Heart right ventricle (tissue), 16 donors: ENCODE data around the gene PTGR1. TPM values are rescaled to one million over a fixed set of nuclear protein-coding genes. Genes with fewer than 3 reads are reported as not detected.
A peak's percentile ranks its signal among the peaks of the same experiment; 100 is the strongest.
"Not testable (repeated sequence)": the region's sequence is repeated elsewhere in the genome, so short reads cannot be mapped to it uniquely, and the experiment has no call there.

Experiments
- ATAC-seq, 8 donors: fragments of 200-7000 bp; cut with Tn5 transposase; one replicate each; pipeline ENCODE4 v1.9.1; 2020; ENCODE audit warnings: mild to moderate bottlenecking in 8 of 8, moderate library complexity in 8 of 8, moderate number of reproducible peaks in 1 of 8
- DNase-seq, 2 donors: peaks; one replicate each; pipeline ENCODE4 v3.0.0-alpha.2; 2020
- H3K27ac ChIP-seq, 10 donors: fragments of 200-600 bp; sonication (generic) in 2 of 10; one replicate each; pipeline versions ENCODE4 v1.5.0 to v1.8.0; 2020 to 2022; ENCODE audit warnings: mild to moderate bottlenecking in 3 of 10
- H3K27me3 ChIP-seq, 7 donors: fragments of 200-600 bp; one replicate each; pipeline ENCODE4 v1.8.0; 2021 to 2022; ENCODE audit warnings: mild to moderate bottlenecking in 2 of 7
- H3K36me3 ChIP-seq, 9 donors: fragments of 200-600 bp; sonication (generic) in 1 of 9; one replicate each; pipeline versions ENCODE4 v1.5.0 to v1.8.0; 2020 to 2022; ENCODE audit warnings: mild to moderate bottlenecking in 2 of 9
- H3K4me1 ChIP-seq, 9 donors: fragments of 200-600 bp; sonication (generic) in 1 of 9; one replicate each; pipeline versions ENCODE4 v1.5.0 to v1.8.0; 2020 to 2022; ENCODE audit warnings: mild to moderate bottlenecking in 4 of 9
- H3K4me3 ChIP-seq, 10 donors: fragments of 200-600 bp; sonication (generic) in 2 of 10; one replicate each; pipeline versions ENCODE4 v1.5.0 to v1.8.0; 2020 to 2022; ENCODE audit warnings: mild to moderate bottlenecking in 7 of 10, moderate library complexity in 2 of 10
- H3K9me3 ChIP-seq, 11 donors: fragments of 200-600 bp in 10 of 11; sonication (generic) in 2 of 11; one replicate each; pipeline versions ENCODE4 v1.5.0 to v1.8.0; 2013 to 2022; ENCODE audit warnings: mild to moderate bottlenecking in 2 of 11, control low read depth in 1 of 11, moderate library complexity in 1 of 11
- WGBS, 2 donors: extraction: QIAGEN DNeasy Blood & Tissue Kit; methylation state at CpG; one replicate each; pipeline ENCODE4 v1.1.7; 2013; ENCODE audit warnings: inconsistent platforms in 1 of 2; 5-methylcytosine and 5-hydroxymethylcytosine counted together
- intact Hi-C, 10 donors: fragments of 100-400 bp; cut with DNase I; formaldehyde crosslinking; loops; one replicate each; pipeline versions ENCODE4 v1.11.1 to v1.14.2; 2022
- polyA plus RNA-seq, 2 donors: library from polyadenylated mRNA; stranded (reverse); fragments of 200-250 nt; gene quantifications; one replicate each; pipeline ENCODE4 v1.2.3, GENCODE V29; 2013
- total RNA-seq, 10 donors: library from RNA; stranded (reverse); fragmentation: NEBNext Ultra II Directional in 3 of 10; extraction: Animal tissue kit (Norgen Biotek cat#: 25700) in 3 of 10; gene quantifications; one replicate each; pipeline versions ENCODE4 v1.2.1 to v1.2.4, GENCODE V29; 2021 to 2023
- TF ChIP-seq, protein P1 (sequence below), 9 donors: fragments of 200-600 bp; sonication (generic) in 2 of 9; IDR thresholded peaks; one replicate each; pipeline versions ENCODE4 v1.5.0 to v1.8.0; 2021 to 2022; ENCODE audit warnings: antibody characterized with exemption in 9 of 9, mild to moderate bottlenecking in 5 of 9, moderate library complexity in 1 of 9
- donor health status: Arrhythmogenic right ventricular cardiomyopathy.
- donor health status: ischemic (EF 13 %, LVEDD 7.1; RV severe dilation, severe dysfunction).
- donor health status: healthy with polysubstance abuse.
- donor health status: DM: no; HTN: yes; CAD: no.
- donor health status: DM: no; HTN: no; CAD: no.
- donor health status: ischemic (EF 25% LVEDD 6.9; RV normal size, moderate dysfunction).
- donor health status: ischemic (EF 25% LVEDD 5.7; RV mildly dilated, moderate dysfunction).
- donor health status: healthy.
- donor health status: DM: yes; HTN: yes; CAD: no.
- donor health status: Ischemic cardiomyopathy.
- donor health status: ischemic (EF 35%, LVEDD 5.7; RV mildly dilated, moderate dysfunction).
- donor health status: nonischemic (EF 11% LVEDD 7.7; RV severe dilation, severe dysfunction).
- donor health status: DM: yes; HTN: yes; CAD: no.
- donor health status: PGD.
- donor health status: ischemic (EF 29% LVEDD 5.4; RV normal size, mild dysfunction).
- donor health status: nonischemic (EF 23%, LVEDD 6.1; RV moderate dilation, normal function).

PTGR1 gene
- total and polyA plus RNA-seq, 12 donors: 10.4 to 55.8 (median 42.7) TPM

DNA sequence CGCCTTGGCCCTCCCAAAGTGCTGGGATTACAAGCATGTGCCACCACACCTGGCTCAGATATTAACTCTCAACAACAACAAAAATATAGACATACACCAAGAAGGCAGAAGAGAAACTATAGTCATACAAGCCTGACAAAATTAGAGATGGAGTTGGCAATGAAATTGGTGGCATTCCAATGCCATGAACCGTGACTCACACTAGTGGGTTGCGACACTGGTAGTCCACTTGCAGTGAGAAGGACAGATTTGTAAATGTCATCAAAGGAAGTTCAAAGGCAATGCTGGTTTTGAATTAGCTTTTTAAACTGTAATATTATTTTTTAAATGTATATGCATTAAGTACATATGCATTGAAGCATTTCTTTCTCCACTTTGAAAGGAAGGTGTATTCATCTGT is 23.2 kb upstream of the PTGR1 start:
- TF ChIP-seq, protein P1, sequence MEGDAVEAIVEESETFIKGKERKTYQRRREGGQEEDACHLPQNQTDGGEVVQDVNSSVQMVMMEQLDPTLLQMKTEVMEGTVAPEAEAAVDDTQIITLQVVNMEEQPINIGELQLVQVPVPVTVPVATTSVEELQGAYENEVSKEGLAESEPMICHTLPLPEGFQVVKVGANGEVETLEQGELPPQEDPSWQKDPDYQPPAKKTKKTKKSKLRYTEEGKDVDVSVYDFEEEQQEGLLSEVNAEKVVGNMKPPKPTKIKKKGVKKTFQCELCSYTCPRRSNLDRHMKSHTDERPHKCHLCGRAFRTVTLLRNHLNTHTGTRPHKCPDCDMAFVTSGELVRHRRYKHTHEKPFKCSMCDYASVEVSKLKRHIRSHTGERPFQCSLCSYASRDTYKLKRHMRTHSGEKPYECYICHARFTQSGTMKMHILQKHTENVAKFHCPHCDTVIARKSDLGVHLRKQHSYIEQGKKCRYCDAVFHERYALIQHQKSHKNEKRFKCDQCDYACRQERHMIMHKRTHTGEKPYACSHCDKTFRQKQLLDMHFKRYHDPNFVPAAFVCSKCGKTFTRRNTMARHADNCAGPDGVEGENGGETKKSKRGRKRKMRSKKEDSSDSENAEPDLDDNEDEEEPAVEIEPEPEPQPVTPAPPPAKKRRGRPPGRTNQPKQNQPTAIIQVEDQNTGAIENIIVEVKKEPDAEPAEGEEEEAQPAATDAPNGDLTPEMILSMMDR (IDR thresholded peaks at IDR 0.05): no peak
- 66 to 69% methylated on average over 3 of the region's 3 CpGs for WGBS, 2 donors
- no peak for DNase-seq
- H3K9me3 ChIP-seq: no peaks in the 10 kb centered on the region
- no peak overlapping the region for H3K27ac ChIP-seq
- intact Hi-C loops: loop anchor here in 1 of 10 donors (2.0 kb wide), 1 partner anchor 26 kb away; no protein-coding TSS in a partner anchor
- H3K27me3 ChIP-seq: no peaks in the 10 kb centered on the region
- H3K4me1 ChIP-seq: peaks cover 0 to 13% (median 0%) of the 10 kb centered on the region in 9 donors
- no peaks in the 10 kb centered on the region for H3K36me3 ChIP-seq
- H3K4me3 ChIP-seq: no peak overlapping the region
- peak in 3 of 8 donors; percentile 26 to 82 (median 50) for ATAC-seq

DNA sequence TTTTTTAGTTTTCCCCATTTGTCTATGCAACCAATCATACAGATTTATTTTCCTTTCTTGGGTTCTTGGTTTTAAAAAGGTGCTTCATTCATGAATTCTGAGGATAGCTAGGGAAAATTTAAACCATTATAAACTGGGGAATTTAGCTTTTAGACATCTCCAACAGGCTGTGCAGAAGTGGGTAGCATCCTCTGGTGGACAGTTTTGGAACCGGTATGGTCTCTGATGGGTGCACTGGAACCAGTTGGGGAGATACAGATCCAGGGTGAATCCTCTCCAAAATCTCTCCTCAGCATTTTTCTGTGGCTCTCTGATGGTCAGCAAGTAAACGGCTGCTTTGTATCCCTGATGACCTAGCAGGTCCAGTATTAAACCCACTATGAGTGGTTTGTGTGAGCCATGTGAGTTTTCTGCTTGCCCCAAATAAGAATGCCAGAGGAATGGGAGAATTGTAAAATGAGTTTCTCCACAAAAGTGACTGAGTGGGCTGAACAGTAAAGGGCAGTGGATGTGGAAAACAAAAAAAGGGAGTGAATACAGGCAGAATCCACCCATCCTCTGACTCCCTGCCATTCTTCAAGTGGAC is 22.5 kb upstream of the PTGR1 start:
- H3K36me3 ChIP-seq: no peaks in the 10 kb centered on the region
- DNase-seq (peak in 1 of 2 donors; percentile 14), ATAC-seq (peak in 6 of 8 donors; percentile 56 to 77 (median 70))
- H3K27ac ChIP-seq: no peak overlapping the region
- no peaks in the 10 kb centered on the region for H3K9me3 ChIP-seq
- H3K4me3 ChIP-seq: no peak overlapping the region
- intact Hi-C loops: loop anchor here in 1 of 10 donors (2.0 kb wide), 1 partner anchor 25 kb away; no protein-coding TSS in a partner anchor
- TF ChIP-seq, protein P1 (IDR thresholded peaks at IDR 0.05): peak; percentile 42 to 87 (median 75)
- H3K27me3 ChIP-seq: no peaks in the 10 kb centered on the region
- peaks cover 0 to 13% (median 0%) of the 10 kb centered on the region in 9 donors for H3K4me1 ChIP-seq
- 35 to 36% methylated on average over 2 of the region's 2 CpGs for WGBS, 2 donors

DNA sequence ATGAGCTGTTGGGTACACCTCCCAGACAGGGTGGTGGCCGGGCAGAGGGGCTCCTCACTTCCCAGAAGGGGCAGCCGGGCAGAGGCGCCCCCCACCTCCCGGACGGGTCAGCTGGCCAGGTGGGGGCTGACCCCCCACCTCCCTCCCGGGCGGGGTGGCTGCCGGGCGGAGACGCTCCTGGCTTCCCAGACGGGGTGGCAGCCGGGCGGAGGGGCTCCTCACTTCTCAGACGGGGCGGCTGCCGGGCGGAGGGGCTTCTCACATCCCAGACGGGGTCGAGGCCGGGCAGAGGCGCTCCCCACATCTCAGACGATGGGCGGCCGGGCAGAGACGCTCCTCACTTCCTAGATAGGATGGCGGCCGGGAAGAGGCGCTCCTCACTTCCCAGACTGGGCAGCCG is 17.9 kb upstream of the PTGR1 start:
- H3K27ac ChIP-seq, H3K27me3 ChIP-seq, intact Hi-C loops, H3K36me3 ChIP-seq, DNase-seq, H3K4me3 ChIP-seq, H3K4me1 ChIP-seq, ATAC-seq, H3K9me3 ChIP-seq: not testable (repeated sequence)
- WGBS, 2 donors: 93 to 96% methylated on average over 25 to 27 of the region's 29 CpGs

DNA sequence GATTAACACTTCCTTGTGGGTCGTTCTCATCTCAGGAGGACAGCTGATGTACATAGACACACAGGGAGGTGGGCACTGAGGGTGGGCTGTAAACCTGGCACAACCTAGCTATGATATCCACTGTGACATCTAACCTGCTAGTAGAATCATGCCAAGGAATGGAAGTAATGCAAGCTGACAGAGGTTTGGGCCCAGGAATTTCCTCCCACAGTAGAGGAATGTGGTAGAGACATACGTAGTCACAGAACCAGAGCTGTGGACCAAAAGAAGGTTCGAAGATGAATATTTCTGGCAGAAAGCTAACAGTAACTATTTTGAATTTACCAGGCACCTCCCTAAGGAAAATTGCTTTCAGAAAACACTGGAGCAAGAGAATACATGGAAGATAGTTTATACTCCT is 16.5 kb upstream of the PTGR1 start:
- intact Hi-C loops: no loop called here
- H3K27ac ChIP-seq: no peak overlapping the region
- H3K36me3 ChIP-seq: no peaks in the 10 kb centered on the region
- TF ChIP-seq, protein P1 (IDR thresholded peaks at IDR 0.05): no peak
- ATAC-seq (no peak), DNase-seq (no peak)
- H3K27me3 ChIP-seq: peaks cover 0 to 16% (median 0%) of the 10 kb centered on the region in 7 donors
- WGBS, 2 donors: 56 to 60% methylated on average over 3 of the region's 3 CpGs
- H3K4me1 ChIP-seq: no peaks in the 10 kb centered on the region
- no peak overlapping the region for H3K4me3 ChIP-seq
- H3K9me3 ChIP-seq: no peaks in the 10 kb centered on the region

DNA sequence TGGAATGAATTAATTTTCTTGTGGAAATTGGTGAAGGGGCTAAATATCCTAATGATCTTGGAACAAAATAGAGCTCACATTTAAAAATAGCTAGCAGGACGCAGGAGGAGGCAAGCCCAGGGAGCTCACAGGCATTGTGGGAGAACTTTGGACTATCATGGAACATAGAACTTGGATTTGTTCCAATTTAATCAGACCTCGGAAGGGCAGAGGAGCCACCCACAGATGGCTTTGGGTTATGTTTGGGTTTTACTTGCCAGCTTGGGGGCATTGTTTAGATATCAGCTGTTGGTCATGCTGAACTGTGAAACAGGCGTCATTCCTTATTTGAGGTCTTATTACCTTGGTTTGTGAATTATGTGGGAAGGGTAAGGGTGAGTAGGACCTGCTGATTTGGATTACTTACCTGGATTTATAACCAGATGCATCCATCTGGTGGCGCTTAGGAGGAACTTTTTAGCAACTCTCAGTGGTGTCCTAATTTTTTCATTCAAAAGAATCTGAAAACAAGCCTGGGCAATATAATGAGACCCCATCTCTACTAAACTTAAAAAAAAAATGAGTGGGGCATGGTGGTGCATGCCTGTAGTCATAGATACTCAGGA is 14.1 kb upstream of the PTGR1 start:
- H3K4me1 ChIP-seq: no peaks in the 10 kb centered on the region
- DNase-seq (no peak), ATAC-seq (peak in 3 of 8 donors; percentile 42 to 67 (median 65))
- peaks cover 0 to 19% (median 8%) of the 10 kb centered on the region in 7 donors for H3K27me3 ChIP-seq
- whole genome bisulfite sequencing, 2 donors: 33 to 36% methylated on average over 4 of the region's 4 CpGs
- intact Hi-C loops: no loop called here
- H3K36me3 ChIP-seq: no peaks in the 10 kb centered on the region
- no peaks in the 10 kb centered on the region for H3K9me3 ChIP-seq
- H3K27ac ChIP-seq: no peak overlapping the region
- TF ChIP-seq, protein P1 (IDR thresholded peaks at IDR 0.05): no peak
- H3K4me3 ChIP-seq: no peak overlapping the region
